OCI-LY7 (cell line): ENCODE measurements around the gene PCNX3. TPM values are rescaled to one million over a fixed set of nuclear protein-coding genes. Genes with fewer than 3 reads are reported as not detected.
A peak's percentile ranks its signal among the peaks of the same experiment; 100 is the strongest.

Source experiments
- BruUV-seq: library from RNA; stranded (reverse); fragments of 400-500 nt; replicated peaks from 2 replicates; lab custom pipeline; 2021; lab: Mats Ljungman, UMichigan
- CTCF ChIA-PET: fragments of 300-600 bp; sonication (Branson Sonifier 250); formaldehyde crosslinking; loops from one replicate; lab custom pipeline; 2022; ENCODE audit warnings: antibody characterized with exemption; ENCODE audit not compliant: unreplicated experiment; lab: Charles Lee
- POLR2A ChIA-PET: fragments of 300-600 bp; sonication (Branson Sonifier 250); formaldehyde crosslinking; loops from one replicate; lab custom pipeline; 2022; ENCODE audit warnings: antibody characterized with exemption; lab: Charles Lee
- DNase-seq: peaks from one replicate; pipeline ENCODE4 v3.0.0-alpha.2; 2015; ENCODE audit warnings: low spot score
- H2AFZ ChIP-seq: fragments of 200-600 bp; sonication (generic), shearing (Covaris generic); 2 replicates; pipeline ENCODE4 v1.6.1; 2014; ENCODE audit warnings: mild to moderate bottlenecking, antibody characterized with exemption, low read length, moderate library complexity
- H3K27ac ChIP-seq: fragments of 200-600 bp; sonication (generic); 2 replicates; pipeline ENCODE4 v1.5.1; 2014; ENCODE audit warnings: mixed run types, low read depth, mild to moderate bottlenecking, moderate library complexity, low read length, inconsistent platforms; ENCODE audit not compliant: poor library complexity, severe bottlenecking
- H3K36me3 ChIP-seq: fragments of 200-600 bp; sonication (generic); 2 replicates; pipeline ENCODE4 v1.6.1; 2014; ENCODE audit warnings: mild to moderate bottlenecking, antibody characterized with exemption, low read length, moderate library complexity, mixed read lengths; ENCODE audit not compliant: insufficient read depth
- H3K4me1 ChIP-seq: fragments of 200-600 bp; sonication (generic); 2 replicates; pipeline ENCODE4 v1.5.1; 2014; ENCODE audit warnings: mild to moderate bottlenecking, low read length; ENCODE audit not compliant: insufficient read depth, poor library complexity, severe bottlenecking
- H3K4me2 ChIP-seq: fragments of 200-600 bp; sonication (generic); 2 replicates; pipeline ENCODE4 v1.6.1; 2014; ENCODE audit warnings: mild to moderate bottlenecking, low read length
- H3K4me3 ChIP-seq: fragments of 200-600 bp; sonication (generic); 2 replicates; pipeline ENCODE4 v1.5.1; 2014; ENCODE audit warnings: mild to moderate bottlenecking, low read depth, low read length; ENCODE audit not compliant: poor library complexity, severe bottlenecking
- H3K79me2 ChIP-seq: fragments of 200-600 bp; sonication (generic); 2 replicates; pipeline ENCODE4 v1.6.1; 2016; ENCODE audit warnings: low read depth, mild to moderate bottlenecking, low read length, moderate library complexity, mixed read lengths; ENCODE audit not compliant: insufficient read depth
- H3K9me2 ChIP-seq: fragments of 200-600 bp; sonication (generic); 2 replicates; pipeline ENCODE4 v1.6.1; 2016; ENCODE audit warnings: mild to moderate bottlenecking, low read length, mixed read lengths; ENCODE audit not compliant: insufficient read depth
- H3K9me3 ChIP-seq: fragments of 200-600 bp; sonication (generic); 2 replicates; pipeline ENCODE4 v1.6.1; 2014; ENCODE audit warnings: mild to moderate bottlenecking, mixed run types, low read length, mixed read lengths
- H4K20me1 ChIP-seq: fragments of 200-600 bp; sonication (generic); 2 replicates; pipeline ENCODE4 v1.6.1; 2014; ENCODE audit warnings: mild to moderate bottlenecking, antibody characterized with exemption, low read length, moderate library complexity, mixed read lengths; ENCODE audit not compliant: insufficient read depth
- CTCF ChIP-seq: fragments of 200-600 bp; sonication (generic); conservative IDR thresholded peaks from 2 replicates; pipeline ENCODE4 v1.5.1; 2014; ENCODE audit warnings: mild to moderate bottlenecking, antibody characterized with exemption, low read length, moderate library complexity, mixed read lengths
- EZH2phosphoT487 ChIP-seq: fragments of 200-600 bp; sonication (generic); IDR thresholded peaks from 2 replicates; pipeline ENCODE4 v1.6.1; 2018; ENCODE audit warnings: low read depth, borderline replicate concordance, mild to moderate bottlenecking, mixed run types, antibody characterized with exemption, low read length, moderate library complexity, mixed read lengths
- intact Hi-C: fragments of 100-400 bp; cut with micrococcal nuclease; formaldehyde crosslinking; loops from one replicate; pipeline ENCODE4 v1.10.0; 2022; ENCODE audit not compliant: unreplicated experiment
- total RNA-seq, 2 experiments: library from RNA; depleted of rRNA in 1 of 2; stranded (reverse); fragments of >200 nt in 1 of 2; shearing (Covaris generic) in 1 of 2; gene quantifications; 2 replicates each; pipeline ENCODE4 v1.2.3, GENCODE V29; 2014 to 2022

The PCNX3 gene
- total RNA-seq, 2 experiments from 2014 or later: 36.2 to 66.7 TPM

- H3K27ac ChIP-seq: no peak overlapping the region
- no peak overlapping the region for H3K4me3 ChIP-seq
- ChIA-PET POLR2A (interaction anchor here (0.6 to 2.5 kb wide), 3 partner anchors 7 to 16 kb away, joined by 4 to 17 read pairs (median 7); partner anchors contain the start of gene EHBP1L1), CTCF (interaction anchor here (2.2 kb wide), 1 partner anchor 10 kb away, joined by 11 read pairs; no protein-coding TSS in a partner anchor)
- DNase-seq: no peak
- intact Hi-C loops: no loop called here
- no peaks in the 10 kb centered on the region for H3K9me3 ChIP-seq
- TF ChIP-seq CTCF (no peak), EZH2phosphoT487 (no peak)
- no peaks in the 10 kb centered on the region for H4K20me1 ChIP-seq
- H3K79me2 ChIP-seq: no peaks in the 10 kb centered on the region
- peaks cover 36% of the 10 kb centered on the region for H3K4me1 ChIP-seq
- no TSS peak for BruUV-seq
- H3K36me3 ChIP-seq: peaks cover 22% of the 10 kb centered on the region; the same call in 1 of the 2 replicates
- no peaks in the 10 kb centered on the region for H3K9me2 ChIP-seq
- H2AFZ ChIP-seq: no peak overlapping the region
- H3K4me2 ChIP-seq: no peak overlapping the region
Measured at GRCh38 chr11:65586676-65587075, 28.9 kb upstream of the PCNX3 start.

GRCh38 chr11:65588199-65589054 lies 27.1 kb upstream of the PCNX3 start:
- no peaks in the 10 kb centered on the region for H4K20me1 ChIP-seq
- H3K36me3 ChIP-seq: peaks cover 29% of the 10 kb centered on the region; the same call in 1 of the 2 replicates
- H3K9me3 ChIP-seq: no peaks in the 10 kb centered on the region
- no TSS peak for BruUV-seq
- DNase-seq: peak; percentile 84
- H3K9me2 ChIP-seq: no peaks in the 10 kb centered on the region
- TF ChIP-seq CTCF: peak; percentile 83
- TF ChIP-seq EZH2phosphoT487: no peak
- ChIA-PET POLR2A (interaction anchor here (0.5 to 2.5 kb wide), 6 partner anchors 9 to 265 kb away, joined by 3 to 17 read pairs (median 6); partner anchors contain the start of genes EHBP1L1 and PCNX3), CTCF (interaction anchor here (0.6 to 2.2 kb wide), 7 partner anchors 11 to 51 kb away, joined by 3 to 11 read pairs (median 3); partner anchors contain the start of genes EHBP1L1, PCNX3 and ZNRD2)
- H3K4me3 ChIP-seq: peak overlapping the region; percentile 37
- H3K79me2 ChIP-seq: no peaks in the 10 kb centered on the region
- intact Hi-C loops: loop anchor here (1.0 kb wide), 2 partner anchors 14 to 48 kb away; no protein-coding TSS in a partner anchor
- H2AFZ ChIP-seq: peak overlapping the region; percentile 19; the same call in 1 of the 2 replicates
- peaks cover 36% of the 10 kb centered on the region for H3K4me1 ChIP-seq
- H3K4me2 ChIP-seq: peak overlapping the region; percentile 73
- peak overlapping the region; percentile 74 for H3K27ac ChIP-seq
